ENCODE results near the gene DCST2.
A peak's percentile ranks its signal among the peaks of the same experiment; 100 is the strongest.

DCST2 gene

GRCh38 chr1:155064832-155065429 is 31.4 kb upstream of the DCST2 start:
- TF ChIP-seq CTCF (IDR thresholded peaks at IDR 0.05): no peak
- Histone ChIP-seq H3K36me3 (peaks cover 0 to 39% (median 12%) of the 10 kb centered on the region in 3 donors), H3K27ac (no peak overlapping the region), H3K4me1 (peaks cover 0 to 39% (median 28%) of the 10 kb centered on the region in 4 donors), H3K27me3 (no peaks in the 10 kb centered on the region), H3K4me3 (no peak overlapping the region), H3K9me3 (no peaks in the 10 kb centered on the region)
- DNase-seq: no peak
- intact Hi-C loops (cut with DNase I; ENCODE audit: low total_unique reads): loop anchor here (5.0 kb wide), 1 partner anchor 103 kb away; the partner anchor contains the start of gene PYGO2

GRCh38 chr1:155064111-155064831 is 30.7 kb upstream of the DCST2 start:
- H3K27me3 ChIP-seq: no peaks in the 10 kb centered on the region
- no peaks in the 10 kb centered on the region for H3K9me3 ChIP-seq
- no peak for TF ChIP-seq CTCF (IDR thresholded peaks at IDR 0.05)
- peak overlapping the region; percentile 64 to 65 for H3K4me3 ChIP-seq
- intact Hi-C loops (cut with DNase I; ENCODE audit: low total_unique reads): loop anchor here (5.0 kb wide), 1 partner anchor 102 kb away; the partner anchor contains the start of gene PYGO2
- no peak for DNase-seq
- H3K36me3 ChIP-seq: peaks cover 0 to 45% (median 19%) of the 10 kb centered on the region in 3 donors
- peak overlapping the region; percentile 52 to 62 for H3K27ac ChIP-seq
- H3K4me1 ChIP-seq: peaks cover 0 to 37% (median 28%) of the 10 kb centered on the region in 4 donors

DNA sequence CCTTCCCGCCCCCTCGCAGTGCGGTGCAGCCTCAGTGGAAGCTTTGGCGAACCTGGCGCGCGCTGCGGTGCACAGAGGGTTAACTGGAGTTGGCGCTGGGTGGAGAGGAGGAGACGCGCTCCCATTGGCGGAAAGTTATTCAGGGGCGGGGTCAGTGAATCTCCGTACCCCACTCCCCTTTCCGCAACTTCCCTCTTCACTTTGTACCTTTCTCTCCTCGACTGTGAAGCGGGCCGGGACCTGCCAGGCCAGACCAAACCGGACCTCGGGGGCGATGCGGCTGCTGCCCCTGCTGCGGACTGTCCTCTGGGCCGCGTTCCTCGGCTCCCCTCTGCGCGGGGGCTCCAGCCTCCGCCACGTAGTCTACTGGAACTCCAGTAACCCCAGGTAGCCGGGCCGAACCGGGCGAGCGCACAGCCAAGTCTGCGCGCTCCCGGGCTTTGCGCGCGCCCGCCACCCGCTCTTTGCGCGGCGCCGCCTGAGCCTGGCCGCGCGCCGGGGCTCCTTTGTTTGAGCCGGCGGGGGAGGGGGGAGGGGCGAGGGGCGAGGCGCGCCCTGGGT is 30.0 kb upstream of the DCST2 start, which contains the start of gene EFNA4:
Gene EFNA4, plus strand, starts transcription at position 191 of the 561 bp plus-strand sequence. Its CDS starts 84 bp downstream, at position 275.
- no peak for TF ChIP-seq CTCF (IDR thresholded peaks at IDR 0.05)
- H3K4me3 ChIP-seq: peak within 1 kb of the TSS; percentile 64 to 65
- H3K36me3 ChIP-seq: peaks cover 0 to 47% (median 25%) of the 10 kb centered on the region in 3 donors
- H3K9me3 ChIP-seq: no peaks in the 10 kb centered on the region
- H3K4me1 ChIP-seq: peaks cover 0 to 37% (median 28%) of the 10 kb centered on the region in 4 donors
- H3K27me3 ChIP-seq: no peaks in the 10 kb centered on the region
- DNase-seq: peak; percentile 75 to 88
- H3K27ac ChIP-seq: peak within 1 kb of the TSS; percentile 52 to 62
- intact Hi-C loops (cut with DNase I; ENCODE audit: low total_unique reads): loop anchor here (2.0 to 5.0 kb wide), 2 partner anchors 21 to 101 kb away; partner anchors contain the start of gene PYGO2

GRCh38 chr1:155062702-155063411 is 29.3 kb upstream of the DCST2 start:
- Histone ChIP-seq H3K9me3 (no peaks in the 10 kb centered on the region), H3K27ac (no peak overlapping the region), H3K36me3 (peaks cover under 1 to 50% (median 33%) of the 10 kb centered on the region in 3 donors), H3K27me3 (no peaks in the 10 kb centered on the region), H3K4me1 (peaks cover 0 to 37% (median 28%) of the 10 kb centered on the region in 4 donors), H3K4me3 (peak overlapping the region; percentile 64 to 65)
- TF ChIP-seq CTCF (IDR thresholded peaks at IDR 0.05): peak; percentile 51 to 57
- intact Hi-C loops (cut with DNase I; ENCODE audit: low total_unique reads): loop anchor here (2.0 to 5.0 kb wide), 2 partner anchors 22 to 101 kb away; partner anchors contain the start of gene PYGO2
- no peak for DNase-seq

DNA sequence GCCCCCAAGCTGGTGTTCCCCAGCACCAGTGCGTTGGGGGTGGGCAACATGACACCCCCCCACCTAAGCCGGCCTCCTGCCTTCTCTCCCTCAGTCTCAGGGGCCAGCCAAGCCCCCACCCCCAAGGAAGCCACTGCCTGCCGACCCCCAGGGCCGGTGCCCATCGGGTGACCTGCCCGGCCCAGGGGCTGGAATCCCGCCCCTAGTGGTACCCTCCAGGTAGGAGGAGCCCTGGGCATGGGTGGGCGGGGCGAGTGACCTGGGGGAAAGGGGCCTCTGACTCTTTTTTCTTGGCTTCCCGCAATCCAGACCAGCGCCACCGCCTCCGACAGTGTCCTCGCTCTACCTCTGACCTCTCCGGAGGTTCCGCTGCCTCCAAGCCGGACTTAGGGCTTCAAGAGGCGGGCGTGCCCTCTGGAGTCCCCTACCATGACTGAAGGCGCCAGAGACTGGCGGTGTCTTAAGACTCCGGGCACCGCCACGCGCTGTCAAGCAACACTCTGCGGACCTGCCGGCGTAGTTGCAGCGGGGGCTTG is 28.6 kb upstream of the DCST2 start:
- intact Hi-C loops (cut with DNase I; ENCODE audit: low total_unique reads): loop anchor here (2.0 to 5.0 kb wide), 2 partner anchors 23 to 100 kb away; partner anchors contain the start of gene PYGO2
- Histone ChIP-seq H3K4me3 (no peak overlapping the region), H3K9me3 (no peaks in the 10 kb centered on the region), H3K27me3 (no peaks in the 10 kb centered on the region), H3K27ac (no peak overlapping the region), H3K4me1 (peaks cover 0 to 37% (median 28%) of the 10 kb centered on the region in 4 donors), H3K36me3 (peaks cover 7 to 50% (median 39%) of the 10 kb centered on the region in 3 donors)
- TF ChIP-seq CTCF (IDR thresholded peaks at IDR 0.05): no peak
- DNase-seq: no peak

Data from tibial artery (tissue), 4 donors.